GM19455 (cell line): Measurements from ENCODE around the gene NXPE4.
"Not testable (repeated sequence)": the region's sequence is repeated elsewhere in the genome, so short reads cannot be mapped to it uniquely, and the experiment has no call there.

Experiments
- ATAC-seq: cut with Tn5 transposase; IDR thresholded peaks from one replicate; pipeline ENCODE4 v1.9.1; 2021; ENCODE audit not compliant: unreplicated experiment

The NXPE4 gene

GRCh38 chr11:114610984-114611944 is 15.7 kb upstream of the NXPE4 start:
- no peak for ATAC-seq

- no peak for ATAC-seq
Observed at GRCh38 chr11:114610550-114610949, 15.0 kb upstream of the NXPE4 start.

GRCh38 chr11:114609429-114609828 is 13.8 kb upstream of the NXPE4 start:
- ATAC-seq: no peak

GRCh38 chr11:114608605-114609004 is 13.0 kb upstream of the NXPE4 start:
- not testable (repeated sequence) for ATAC-seq

DNA sequence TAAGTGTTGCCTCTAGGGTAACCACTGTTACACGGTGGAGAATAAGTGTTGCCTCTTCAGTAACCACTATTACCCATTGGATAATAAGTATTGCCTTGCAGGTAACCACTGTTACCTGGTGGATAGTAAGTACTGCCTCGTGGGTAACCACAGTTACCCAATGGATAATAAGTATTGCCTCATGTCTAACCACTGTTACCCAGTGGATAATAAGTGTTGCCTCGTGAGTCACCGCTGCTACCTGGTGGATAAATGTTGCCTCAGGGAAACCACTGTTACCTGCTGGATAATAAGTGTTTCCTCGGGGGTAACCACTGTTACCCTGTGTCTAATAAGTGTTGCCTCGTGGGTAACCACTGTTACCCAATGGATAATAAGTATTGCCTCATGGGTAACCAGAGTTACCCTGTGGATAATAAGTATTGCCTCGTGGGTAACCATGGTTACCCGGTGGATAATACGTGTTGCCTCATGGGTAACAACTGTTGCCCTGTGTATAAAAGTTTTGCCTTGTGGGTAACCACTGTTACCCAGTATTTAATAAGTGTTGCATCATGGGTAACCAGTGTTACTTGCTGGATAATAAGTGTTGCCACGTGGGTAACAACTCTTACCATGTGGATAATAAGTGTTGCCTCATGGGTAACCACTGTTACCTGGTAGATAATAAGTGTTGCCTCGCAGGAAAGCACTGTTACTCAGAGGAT is 12.3 kb upstream of the NXPE4 start:
- ATAC-seq: no peak

GRCh38 chr11:114606802-114607075 is 11.2 kb upstream of the NXPE4 start:
- not testable (repeated sequence) for ATAC-seq

GRCh38 chr11:114606003-114606801 is 10.6 kb upstream of the NXPE4 start:
- no peak for ATAC-seq

DNA sequence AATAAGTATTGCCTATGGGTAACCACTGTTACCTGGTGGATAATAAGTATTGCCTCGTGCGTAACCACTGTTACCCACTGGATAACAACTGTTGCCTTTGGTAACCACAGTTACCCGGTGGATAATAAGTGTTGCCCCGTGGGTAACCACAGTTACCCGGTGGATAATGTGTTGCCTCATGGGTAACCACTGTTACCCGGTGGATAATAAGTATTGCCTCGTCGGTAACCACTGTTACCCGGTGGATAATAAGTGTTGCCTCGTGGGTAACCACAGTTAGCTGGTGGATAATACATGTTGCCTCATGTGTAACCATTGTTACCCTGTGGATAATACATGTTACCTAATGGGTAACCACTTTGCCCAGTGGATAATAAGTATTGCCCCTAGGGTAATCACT is 9.8 kb upstream of the NXPE4 start:
- no peak for ATAC-seq

GRCh38 chr11:114604886-114605285 is 9.3 kb upstream of the NXPE4 start:
- ATAC-seq: no peak

- no peak for ATAC-seq
Observed at GRCh38 chr11:114604179-114604813, 8.7 kb upstream of the NXPE4 start.

DNA sequence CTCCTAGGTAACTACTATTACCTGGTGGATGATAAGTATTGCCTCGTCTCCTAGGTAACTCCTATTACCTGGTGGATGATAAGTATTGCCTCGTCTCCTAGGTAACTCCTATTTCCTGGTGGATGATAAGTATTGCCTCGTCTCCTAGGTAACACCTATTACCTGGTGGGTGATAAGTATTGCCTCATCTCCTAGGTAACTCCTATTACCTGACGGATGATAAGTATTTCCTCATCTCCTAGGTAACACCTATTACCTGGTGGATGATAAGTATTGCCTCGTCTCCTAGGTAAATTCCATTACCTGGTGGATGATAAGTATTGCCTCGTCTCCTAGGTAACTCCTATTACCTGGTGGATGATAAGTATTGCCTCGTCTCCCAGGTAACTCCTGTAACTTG is 7.6 kb upstream of the NXPE4 start:
- not testable (repeated sequence) for ATAC-seq

DNA sequence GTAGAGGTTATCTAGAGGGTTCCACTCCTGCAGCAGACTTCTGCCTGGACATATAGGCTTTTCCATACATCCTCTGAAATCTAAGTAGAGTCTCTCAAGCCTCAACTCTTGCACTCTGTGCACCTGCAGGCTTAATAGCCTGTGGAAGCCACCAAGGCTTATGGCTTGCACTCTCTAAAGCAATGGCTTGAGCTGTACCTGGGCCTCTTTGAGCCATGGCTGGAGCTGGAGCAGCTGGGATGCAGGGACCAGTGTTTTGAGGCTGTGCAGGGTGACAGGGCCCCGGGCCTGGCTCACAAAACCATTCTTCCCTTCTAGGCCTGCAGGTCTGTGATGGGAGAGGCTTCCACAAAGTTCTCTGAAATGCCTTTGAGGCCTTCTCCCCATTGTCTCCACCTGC is 2.9 kb upstream of the NXPE4 start:
- ATAC-seq: no peak

DNA sequence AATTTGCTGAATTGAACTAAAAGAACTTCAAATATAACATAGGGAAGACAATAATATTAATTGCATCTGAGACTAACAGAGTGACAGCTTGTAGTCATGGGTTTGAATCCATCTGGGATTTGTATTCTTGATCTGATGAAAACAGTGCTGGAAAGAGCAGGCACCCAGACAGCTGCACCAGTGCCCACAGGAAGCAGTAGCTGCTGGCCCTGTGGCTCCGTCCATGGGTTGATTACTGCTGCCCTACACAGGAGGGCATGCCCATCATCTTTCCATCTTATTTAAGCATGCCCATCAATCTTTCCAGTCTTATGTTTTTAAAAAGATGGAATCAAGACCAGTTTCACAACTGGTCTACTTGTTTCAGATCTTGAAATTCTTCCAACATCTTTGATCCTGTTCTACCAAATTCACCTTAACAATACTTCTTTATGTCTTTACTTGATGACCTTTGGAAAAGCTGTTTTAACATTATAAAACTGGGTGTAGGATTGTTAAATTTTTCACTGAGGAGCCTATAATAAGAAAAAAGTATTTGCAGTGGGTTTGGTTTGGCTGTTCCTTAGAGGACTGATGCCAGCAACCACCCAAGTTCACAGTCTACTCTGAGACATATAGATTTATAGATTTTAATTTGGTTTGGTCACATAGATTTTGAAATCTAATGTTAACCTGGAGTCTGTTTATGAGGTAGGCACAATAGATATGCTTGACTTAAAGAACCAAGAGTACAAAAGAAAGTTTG is 761 bp upstream of the NXPE4 start:
- ATAC-seq: no peak

DNA sequence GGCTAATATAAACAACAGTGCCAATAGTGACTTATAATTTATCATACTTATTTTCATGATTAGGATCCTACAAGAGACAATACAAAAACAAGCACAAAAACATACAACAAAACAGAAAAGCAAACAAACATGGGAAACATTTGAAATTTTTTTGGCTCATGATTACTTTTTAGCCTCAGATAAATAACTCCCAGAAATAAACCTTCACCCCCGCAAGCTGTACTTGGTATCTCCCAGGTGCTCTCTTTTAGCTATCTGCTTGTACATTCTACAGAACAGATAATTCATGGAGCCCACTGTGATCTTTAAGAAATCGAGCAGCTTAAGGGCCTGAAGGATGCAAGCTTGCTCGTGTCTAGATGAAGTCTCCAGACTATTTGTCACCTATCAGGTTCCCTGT is 883 bp downstream of the NXPE4 start:
- ATAC-seq: no peak

GRCh38 chr11:114587398-114587953 is 8.1 kb downstream of the NXPE4 start:
- ATAC-seq: no peak

- ATAC-seq: no peak
Observed at GRCh38 chr11:114586797-114587196, 8.8 kb downstream of the NXPE4 start.

DNA sequence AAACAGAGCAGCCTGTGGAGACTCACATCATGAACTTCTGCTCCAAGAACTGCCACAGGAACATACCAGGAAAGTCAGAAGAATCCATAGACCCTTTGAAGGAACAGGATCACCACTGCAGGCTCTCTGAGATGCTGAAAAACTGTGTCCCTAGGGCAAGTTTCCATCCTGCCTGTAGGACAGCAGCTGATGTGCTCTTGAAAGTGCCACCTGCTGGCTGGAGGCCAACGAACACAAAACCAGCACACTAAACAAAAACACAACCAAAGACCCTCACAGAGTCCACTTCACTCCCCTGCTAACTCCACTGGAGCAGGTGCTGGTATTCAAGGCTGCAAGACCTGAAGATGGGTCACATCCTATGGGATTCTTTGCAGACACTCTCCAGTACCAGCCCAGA is 23.9 kb downstream of the NXPE4 start:
- ATAC-seq: no peak

- ATAC-seq: no peak
Observed at GRCh38 chr11:114569801-114570200, 25.8 kb downstream of the NXPE4 start.

- no peak for ATAC-seq
Observed at GRCh38 chr11:114566276-114566675, 29.3 kb downstream of the NXPE4 start.

GRCh38 chr11:114564831-114565230 is 30.8 kb downstream of the NXPE4 start:
- no peak for ATAC-seq
